ENCODE measurements around the gene GPC5.

- TF ChIP-seq TAF1 (conservative IDR thresholded peaks at IDR 0.05) (no peak), CTCF (IDR thresholded peaks at IDR 0.05; ENCODE audit: low read depth, low read length, missing input control) (no peak), FOXA1 (IDR thresholded peaks at IDR 0.05) (no peak), SP1 (IDR thresholded peaks at IDR 0.05) (no peak), REST (IDR thresholded peaks at IDR 0.05) (no peak), JUND (IDR thresholded peaks at IDR 0.05) (no peak), ATF3 (IDR thresholded peaks at IDR 0.05) (no peak), RAD21 (IDR thresholded peaks at IDR 0.05) (no peak)
Observed at GRCh38 chr13:92225861-92226260, 827.4 kb downstream of the GPC5 start.
